Liver (tissue), 3 donors: ENCODE data around the gene MAOB.

Experiments used
- CTCF ChIP-seq: fragments of 150-350 bp; IDR thresholded peaks from 2 replicates; pipeline ENCODE4 v1.5.1; 2017; ENCODE audit warnings: improper control_type of control experiment, low read depth, low read length; ENCODE audit not compliant: missing input control
- EGR1 ChIP-seq, 2 donors: IDR thresholded peaks; 2 replicates each; pipeline ENCODE4 v1.6.1; 2016 to 2018; ENCODE audit warnings: antibody characterized with exemption in 2 of 2, low read depth in 2 of 2
- FOXA2 ChIP-seq: IDR thresholded peaks from 2 replicates; pipeline ENCODE4 v1.6.1; 2016; ENCODE audit warnings: antibody characterized with exemption
- GABPA ChIP-seq, 2 donors: IDR thresholded peaks in 1 of 2; conservative IDR thresholded peaks in 1 of 2; 2 replicates each; pipeline ENCODE4 v1.6.1; 2016; ENCODE audit warnings: antibody characterized with exemption in 2 of 2, mild to moderate bottlenecking in 1 of 2, moderate library complexity in 1 of 2
- MAX ChIP-seq: IDR thresholded peaks from 2 replicates; pipeline ENCODE4 v1.6.1; 2016; ENCODE audit warnings: antibody characterized with exemption
- RAD21 ChIP-seq, 2 donors: IDR thresholded peaks; 2 replicates each; pipeline ENCODE4 v1.6.1; 2016; ENCODE audit warnings: antibody characterized with exemption in 2 of 2, mild to moderate bottlenecking in 2 of 2
- REST ChIP-seq: IDR thresholded peaks from 2 replicates; pipeline ENCODE4 v1.6.1; 2016; ENCODE audit warnings: antibody characterized with exemption, mild to moderate bottlenecking
- RXRA ChIP-seq, 2 donors: IDR thresholded peaks; 2 replicates each; pipeline ENCODE4 v1.6.1; 2017 to 2018; ENCODE audit warnings: antibody characterized with exemption in 2 of 2, mild to moderate bottlenecking in 1 of 2
- SP1 ChIP-seq: IDR thresholded peaks from 2 replicates; pipeline ENCODE4 v1.6.1; 2018; ENCODE audit warnings: antibody characterized with exemption, mild to moderate bottlenecking
- TAF1 ChIP-seq: conservative IDR thresholded peaks from 2 replicates; pipeline ENCODE4 v1.6.1; 2016; ENCODE audit warnings: antibody characterized with exemption, mild to moderate bottlenecking
- YY1 ChIP-seq: IDR thresholded peaks from 2 replicates; pipeline ENCODE4 v1.6.1; 2016; ENCODE audit warnings: antibody characterized with exemption, mild to moderate bottlenecking
- ZBTB33 ChIP-seq: IDR thresholded peaks from 2 replicates; pipeline ENCODE4 v1.6.1; 2016; ENCODE audit warnings: antibody characterized with exemption
- donor health status: healthy.
- donor health status: healthy.

- TF ChIP-seq EGR1 (IDR thresholded peaks at IDR 0.05; ENCODE audit: low read depth in 2 of 2) (no peak), CTCF (no peak), GABPA (IDR thresholded peaks at IDR 0.05 in 1 of 2, conservative IDR thresholded peaks at IDR 0.05 in 1 of 2) (no peak), REST (no peak), RAD21 (IDR thresholded peaks at IDR 0.05) (no peak), YY1 (no peak), FOXA2 (no peak), RXRA (IDR thresholded peaks at IDR 0.05) (no peak), SP1 (no peak), ZBTB33 (no peak), TAF1 (no peak), MAX (no peak)
Measured at GRCh38 chrX:43870758-43871419, 11.4 kb downstream of the MAOB start.
